HG02623 (cell line): ENCODE results near the gene PRKCH.
"Not testable (repeated sequence)": the region's sequence is repeated elsewhere in the genome, so short reads cannot be mapped to it uniquely, and the experiment has no call there.

Experiments used
- ATAC-seq: cut with Tn5 transposase; IDR thresholded peaks from one replicate; pipeline ENCODE4 v1.9.1; 2021; ENCODE audit warnings: moderate library complexity; ENCODE audit not compliant: unreplicated experiment

The PRKCH gene

GRCh38 chr14:61304688-61305087 is 16.7 kb upstream of the PRKCH start:
- no peak for ATAC-seq

- ATAC-seq = no peak
Observed at GRCh38 chr14:61308198-61308597, 13.2 kb upstream of the PRKCH start.

DNA sequence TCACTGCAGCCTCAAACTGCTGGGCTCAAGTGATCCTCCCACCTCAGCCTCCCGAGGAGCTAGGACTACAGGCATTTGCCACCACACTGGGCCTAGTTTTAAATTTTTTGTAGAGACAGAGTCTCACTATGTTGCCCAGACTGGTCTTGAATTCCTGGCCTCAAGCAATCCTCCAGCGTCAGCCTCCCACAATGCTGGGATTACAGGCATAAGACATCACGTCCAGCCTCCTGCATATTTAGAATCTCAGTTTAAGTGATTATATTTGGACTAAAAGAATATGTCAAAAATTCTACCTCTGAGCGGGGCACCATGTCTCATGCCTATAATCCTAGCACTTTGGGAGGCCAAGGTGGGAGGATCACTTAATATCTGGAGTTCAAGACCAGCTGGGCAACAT is 12.7 kb upstream of the PRKCH start:
- not testable (repeated sequence) for ATAC-seq

GRCh38 chr14:61315313-61315712 is 6.1 kb upstream of the PRKCH start:
- no peak for ATAC-seq

- no peak for ATAC-seq
Observed at GRCh38 chr14:61319086-61319485, 2.3 kb upstream of the PRKCH start.

DNA sequence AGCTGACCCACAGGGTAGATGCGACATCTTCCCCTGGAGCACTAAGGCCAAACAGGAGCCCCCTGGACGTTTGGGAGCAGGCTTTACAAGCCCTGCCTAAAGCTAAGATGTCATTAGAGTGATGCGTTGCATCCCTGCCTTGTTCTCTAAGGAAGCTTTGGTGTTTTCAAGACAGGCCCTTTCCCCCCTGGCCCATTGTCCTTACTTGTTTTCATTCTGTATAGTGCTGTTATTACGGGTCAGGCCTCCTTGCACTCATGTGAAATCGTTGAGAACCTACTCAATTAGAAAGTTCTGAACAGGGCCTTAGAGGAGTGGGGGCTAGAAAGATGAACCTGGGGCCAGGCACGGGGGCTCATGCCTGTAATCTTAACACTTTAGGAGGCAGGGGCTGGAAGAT is 1.7 kb upstream of the PRKCH start:
- ATAC-seq = no peak

DNA sequence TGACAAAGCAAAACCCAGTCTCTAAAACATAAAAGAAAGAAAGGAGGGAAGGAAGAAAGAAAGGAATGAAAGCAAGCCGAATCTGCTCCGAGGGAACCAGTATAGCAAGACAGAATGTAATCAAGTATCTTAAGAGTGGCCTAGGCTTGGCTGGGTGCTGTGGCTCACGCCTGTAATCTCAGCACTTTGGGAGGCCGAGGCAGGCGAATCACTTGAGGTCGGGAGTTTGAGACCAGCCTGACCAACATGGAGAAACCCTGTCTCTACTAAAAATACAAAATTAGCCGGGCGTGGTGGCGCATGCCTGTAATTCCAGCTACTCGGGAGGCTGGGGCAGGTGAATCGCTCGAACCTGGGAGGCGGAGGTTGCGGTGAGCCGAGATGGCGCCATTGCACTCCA is 1.2 kb upstream of the PRKCH start:
- not testable (repeated sequence) for ATAC-seq

GRCh38 chr14:61320806-61321384 is 484 bp upstream of the PRKCH start:
- ATAC-seq = no peak

DNA sequence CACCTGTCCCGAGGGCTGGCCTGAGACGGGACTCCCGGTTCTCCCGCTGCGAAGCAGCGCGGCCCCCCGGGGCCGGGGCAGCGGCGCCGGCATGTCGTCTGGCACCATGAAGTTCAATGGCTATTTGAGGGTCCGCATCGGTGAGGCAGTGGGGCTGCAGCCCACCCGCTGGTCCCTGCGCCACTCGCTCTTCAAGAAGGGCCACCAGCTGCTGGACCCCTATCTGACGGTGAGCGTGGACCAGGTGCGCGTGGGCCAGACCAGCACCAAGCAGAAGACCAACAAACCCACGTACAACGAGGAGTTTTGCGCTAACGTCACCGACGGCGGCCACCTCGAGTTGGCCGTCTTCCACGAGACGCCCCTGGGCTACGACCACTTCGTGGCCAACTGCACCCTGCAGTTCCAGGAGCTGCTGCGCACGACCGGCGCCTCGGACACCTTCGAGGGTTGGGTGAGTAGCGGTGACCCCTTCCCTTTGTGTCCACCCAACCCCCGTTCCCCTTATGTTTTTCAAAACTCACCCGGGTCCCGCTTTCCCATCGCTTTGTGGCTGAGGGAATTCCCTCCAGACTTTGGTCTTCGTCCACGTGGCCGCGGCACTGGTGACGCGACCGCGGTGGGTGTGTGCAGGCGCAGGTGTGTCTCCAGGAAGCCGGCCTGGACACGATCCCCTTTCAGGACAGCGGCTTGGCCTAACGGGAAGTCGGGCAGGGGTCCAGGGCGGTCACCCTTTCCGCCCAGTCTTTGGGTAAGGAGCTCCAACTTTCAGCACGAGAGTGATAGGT is 826 bp downstream of the PRKCH start:
- ATAC-seq = peak; percentile 5

GRCh38 chr14:61322799-61323290 is 1.5 kb downstream of the PRKCH start:
- ATAC-seq = no peak

DNA sequence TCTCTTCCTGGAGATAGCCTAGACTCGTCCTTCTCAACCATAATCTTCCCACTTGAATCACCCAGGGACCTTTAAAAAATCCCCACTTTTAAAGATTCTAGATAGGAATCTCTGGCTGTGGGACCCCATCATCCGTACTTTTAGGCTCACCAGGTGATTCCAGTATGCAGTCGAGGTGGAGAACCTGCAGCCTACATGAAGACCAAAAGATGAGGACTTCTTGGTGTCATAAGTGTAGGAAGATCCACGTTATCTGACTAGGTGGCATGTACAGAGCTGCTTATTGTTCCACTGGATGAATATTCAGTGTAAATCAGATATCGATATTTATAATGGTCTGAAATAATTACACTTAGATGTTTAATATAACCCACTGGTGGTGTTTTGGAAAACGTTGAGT is 2.6 kb downstream of the PRKCH start:
- ATAC-seq = no peak

- ATAC-seq = no peak
Observed at GRCh38 chr14:61325166-61325565, 3.8 kb downstream of the PRKCH start.

DNA sequence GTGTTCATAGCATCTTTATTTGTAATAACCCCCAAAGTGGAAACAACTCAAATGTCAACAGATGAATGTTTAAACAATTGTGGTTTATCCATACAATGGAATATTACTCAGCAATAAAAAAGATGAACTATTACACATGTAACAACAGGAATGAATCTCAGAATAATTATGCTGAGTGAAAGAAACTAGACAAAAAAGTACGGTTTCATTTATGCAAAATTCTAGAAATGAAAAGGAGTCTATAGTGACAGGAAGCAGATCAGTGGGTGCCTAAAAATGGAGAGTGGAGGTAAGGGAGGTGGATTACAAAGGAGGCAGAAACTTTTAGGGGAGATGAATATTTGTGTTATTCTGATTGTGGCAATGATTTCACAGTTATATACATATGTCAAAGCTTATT is 4.8 kb downstream of the PRKCH start:
- no peak for ATAC-seq

GRCh38 chr14:61326847-61327246 is 5.5 kb downstream of the PRKCH start:
- no peak for ATAC-seq

DNA sequence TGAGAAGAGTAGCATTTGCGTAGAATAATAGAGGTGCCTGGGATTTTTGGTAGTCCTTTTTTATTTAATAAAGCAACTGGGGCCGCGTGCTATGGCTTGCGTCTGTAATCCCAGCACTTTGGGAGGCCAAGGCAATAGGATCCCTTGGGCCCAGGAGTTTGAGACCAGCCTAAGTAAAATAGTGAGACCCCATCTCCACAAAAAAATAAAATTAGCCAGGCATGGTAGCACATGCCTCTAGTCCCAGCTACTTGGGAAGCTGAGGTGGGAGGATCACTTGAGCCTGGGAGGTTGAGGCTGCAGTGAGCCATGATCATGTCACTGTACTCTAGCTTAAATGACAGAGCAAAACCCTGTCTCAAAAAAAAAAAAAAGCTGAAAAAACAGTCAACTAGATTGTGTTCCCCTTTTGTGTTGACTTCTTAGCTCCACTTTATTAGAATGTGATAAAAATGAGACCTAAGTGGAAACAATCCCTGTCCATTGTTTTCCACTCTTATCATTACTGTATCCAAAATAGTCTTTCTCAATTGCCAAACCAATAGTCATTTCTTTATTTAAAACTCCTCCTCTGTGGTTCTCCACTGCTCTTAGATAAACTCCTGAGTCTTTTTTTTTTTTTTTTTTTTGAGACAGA is 7.4 kb downstream of the PRKCH start:
- no peak for ATAC-seq

DNA sequence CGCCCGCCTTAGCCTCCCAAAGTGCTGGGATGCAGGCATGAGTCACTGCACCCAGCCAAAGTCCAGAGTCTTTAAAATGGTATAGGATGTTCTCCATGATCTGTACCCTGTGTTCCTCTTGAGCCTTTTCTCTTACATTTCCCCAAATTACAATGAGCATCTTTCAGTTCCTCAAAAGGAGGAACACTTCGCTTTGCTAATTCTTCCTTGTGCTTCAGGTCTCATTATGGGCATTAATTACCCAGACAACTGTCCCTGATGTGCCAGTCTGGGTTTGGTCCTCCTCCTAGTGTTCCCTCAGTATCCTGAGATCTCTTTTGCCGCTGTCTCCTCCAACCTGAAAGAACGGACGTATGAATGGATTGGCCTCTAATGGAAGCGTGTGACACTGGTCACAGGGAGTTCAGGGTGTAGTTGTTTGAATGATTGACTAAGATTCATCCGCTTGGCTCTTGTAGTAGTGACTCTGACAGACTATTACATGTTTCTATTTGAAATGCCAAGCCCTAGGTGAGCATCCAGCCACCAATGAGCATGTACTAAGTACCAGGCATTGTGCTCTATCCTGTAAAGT is 8.2 kb downstream of the PRKCH start:
- ATAC-seq = peak; percentile 62

- ATAC-seq = no peak
Observed at GRCh38 chr14:61330511-61330910, 9.1 kb downstream of the PRKCH start.

- ATAC-seq = no peak
Observed at GRCh38 chr14:61331992-61332657, 10.7 kb downstream of the PRKCH start.

- no peak for ATAC-seq
Observed at GRCh38 chr14:61332658-61333029, 11.3 kb downstream of the PRKCH start.

GRCh38 chr14:61333087-61333486 is 11.7 kb downstream of the PRKCH start:
- no peak for ATAC-seq

- ATAC-seq = no peak
Observed at GRCh38 chr14:61334197-61334701, 12.9 kb downstream of the PRKCH start.
